Endothelial cell of umbilical vein (primary cell): Measurements from ENCODE around the gene CLK4. TPM values are rescaled to one million over a fixed set of nuclear protein-coding genes. Genes with fewer than 3 reads are reported as not detected.

Experiments used
- BruUV-seq: library from RNA; stranded (reverse); fragments of 400-500 nt; replicated peaks from 2 replicates; lab custom pipeline; 2021; lab: Mats Ljungman, UMichigan
- CTCF ChIA-PET: fragments of 300-600, 350-600 bp; sonication (Branson Sonifier 250); formaldehyde crosslinking; loops from one replicate; lab custom pipeline; 2021; ENCODE audit warnings: antibody characterized with exemption, inconsistent platforms; lab: Charles Lee
- POLR2A ChIA-PET: fragments of 300-600, 350-600 bp; sonication (Branson Sonifier 250); formaldehyde crosslinking; loops from one replicate; lab custom pipeline; 2021; ENCODE audit warnings: antibody characterized with exemption, inconsistent platforms; lab: Charles Lee
- DNase-seq: peaks from one replicate; pipeline ENCODE4 v3.0.0-alpha.2; 2011; ENCODE audit warnings: low read depth, low spot score
- FAIRE-seq: peaks from 2 replicates; lab custom pipeline; 2011; peaks lifted over from hg19 to GRCh38; lab: Jason Lieb, UNC
- H2AFZ ChIP-seq: 2 replicates; pipeline ENCODE4 v1.6.0; 2012; ENCODE audit warnings: low read depth, low read length, control low read depth, inconsistent platforms
- H3K27ac ChIP-seq: 2 replicates; pipeline ENCODE4 v1.5.1; 2011; ENCODE audit warnings: low read depth, mild to moderate bottlenecking, control low read depth, low read length, moderate library complexity; ENCODE audit not compliant: insufficient read depth
- H3K27me3 ChIP-seq, 2 experiments: 2 replicates each; pipeline versions ENCODE4 v1.6.0 to v1.6.1; 2011; ENCODE audit warnings: low read length in 2 of 2, mixed read lengths in 1 of 2; ENCODE audit not compliant: control insufficient read depth in 2 of 2, insufficient read depth in 2 of 2
- H3K36me3 ChIP-seq, 2 experiments: 2 replicates in 1 of 2; 3 replicates in 1 of 2; pipeline ENCODE4 v1.5.1; 2011; ENCODE audit warnings: low read length in 2 of 2, mild to moderate bottlenecking in 1 of 2, moderate library complexity in 1 of 2; ENCODE audit not compliant: control insufficient read depth in 2 of 2, insufficient read depth in 2 of 2; ENCODE audit errors: extremely low read depth in 1 of 2
- H3K4me1 ChIP-seq: 3 replicates; pipeline ENCODE4 v1.5.1; 2011; ENCODE audit warnings: mild to moderate bottlenecking, low read length; ENCODE audit not compliant: control insufficient read depth, insufficient read depth; ENCODE audit errors: extremely low read depth
- H3K4me2 ChIP-seq: 2 replicates; pipeline ENCODE4 v1.6.1; 2011; ENCODE audit warnings: low read length, control low read depth, mixed read lengths; ENCODE audit not compliant: insufficient read depth
- H3K4me3 ChIP-seq, 3 experiments: fragments of 200-600 bp in 1 of 3; sonication (generic), shearing (Covaris generic) in 1 of 3; replicated peaks in 1 of 3; 2 replicates each; pipeline ENCODE4 v1.5.1; 2011 to 2016; ENCODE audit warnings: control low read depth in 3 of 3, low read length in 3 of 3, mild to moderate bottlenecking in 2 of 3, inconsistent platforms in 1 of 3, low read depth in 1 of 3, moderate library complexity in 1 of 3; ENCODE audit not compliant: insufficient read depth in 1 of 3
- H3K79me2 ChIP-seq: 2 replicates; pipeline ENCODE4 v1.6.0; 2012; ENCODE audit warnings: low read length, inconsistent platforms; ENCODE audit not compliant: control insufficient read depth, insufficient read depth
- H3K9ac ChIP-seq: replicated peaks from 2 replicates; pipeline ENCODE3; 2011; ENCODE audit warnings: low read length, control low read depth; ENCODE audit not compliant: insufficient read depth; ENCODE audit errors: extremely low read depth
- H3K9me1 ChIP-seq: replicated peaks from 3 replicates; pipeline ENCODE4 v1.6.0; 2011; ENCODE audit warnings: mild to moderate bottlenecking, low read length; ENCODE audit not compliant: control insufficient read depth, insufficient read depth; ENCODE audit errors: extremely low read depth
- H3K9me3 ChIP-seq: replicated peaks from 2 replicates; pipeline ENCODE4 v1.5.1; 2012; ENCODE audit warnings: low read length, inconsistent platforms; ENCODE audit not compliant: control insufficient read depth, insufficient read depth
- H4K20me1 ChIP-seq: replicated peaks from 2 replicates; pipeline ENCODE3; 2011; ENCODE audit warnings: mild to moderate bottlenecking, low read length; ENCODE audit not compliant: control insufficient read depth, insufficient read depth; ENCODE audit errors: extremely low read depth
- CTCF ChIP-seq, 2 donors: IDR thresholded peaks; 1 replicate in 1 of 2; 2 replicates in 1 of 2; pipeline ENCODE4 v1.5.1; 2011; ENCODE audit warnings: low read length in 2 of 2, mild to moderate bottlenecking in 2 of 2, moderate library complexity in 2 of 2, control low read depth in 1 of 2, inconsistent platforms in 1 of 2, low read depth in 1 of 2; ENCODE audit not compliant: insufficient read depth in 1 of 2; ENCODE audit errors: extremely low read depth in 1 of 2
- EZH2 ChIP-seq: IDR thresholded peaks from 2 replicates; pipeline ENCODE4 v1.6.1; 2012; ENCODE audit warnings: borderline replicate concordance, low read depth, mild to moderate bottlenecking, moderate library complexity, low read length, inconsistent platforms; ENCODE audit not compliant: severe bottlenecking
- FOS ChIP-seq: IDR thresholded peaks from 2 replicates; pipeline ENCODE4 v1.6.1; 2011; ENCODE audit warnings: mild to moderate bottlenecking, low read length, moderate library complexity, borderline replicate concordance; ENCODE audit not compliant: insufficient read depth
- GATA2 ChIP-seq: IDR thresholded peaks from 2 replicates; pipeline ENCODE4 v1.7.0; 2011; ENCODE audit warnings: low read depth, mild to moderate bottlenecking, moderate library complexity, mixed read lengths, low read length; ENCODE audit not compliant: insufficient read length, insufficient read depth
- JUN ChIP-seq: IDR thresholded peaks from 2 replicates; pipeline ENCODE4 v1.6.1; 2011; ENCODE audit warnings: borderline replicate concordance, low read depth; ENCODE audit not compliant: insufficient read length, insufficient read depth
- MAX ChIP-seq: IDR thresholded peaks from 2 replicates; pipeline ENCODE4 v1.6.1; 2011; ENCODE audit not compliant: insufficient read depth, insufficient read length
- MYC ChIP-seq: IDR thresholded peaks from one replicate; pipeline ENCODE4 v1.6.1; 2011; ENCODE audit warnings: mild to moderate bottlenecking, low read depth, low read length
- POLR2A ChIP-seq: IDR thresholded peaks from 2 replicates; pipeline ENCODE4 v1.6.1; 2012; ENCODE audit warnings: low read depth, mild to moderate bottlenecking, control low read depth, low read length
- POLR2AphosphoS5 ChIP-seq: IDR thresholded peaks from 2 replicates; pipeline ENCODE4 v1.6.1; 2012; ENCODE audit warnings: low read depth, mild to moderate bottlenecking, control low read depth, low read length, moderate library complexity; ENCODE audit not compliant: insufficient read depth
- dilution Hi-C: fragments of 300-500 bp; cut with MboI; formaldehyde crosslinking; loops from one replicate; pipeline ENCODE4 v1.15.0; 2019; ENCODE audit warnings: low sequenced_read_pairs; ENCODE audit not compliant: extremely low pct_ligation_motif_present
- intact Hi-C: fragments of 100-400 bp; cut with micrococcal nuclease; formaldehyde crosslinking; loops from one replicate; pipeline ENCODE4 v1.10.0; 2022
- polyA plus RNA-seq, 4 experiments: library from polyadenylated mRNA; depleted of rRNA in 3 of 4; stranded (reverse) in 3 of 4; unstranded in 1 of 4; fragments of >200 nt; gene quantifications; 2 replicates each; pipeline versions ENCODE4 v1.2.1 to v1.2.3, GENCODE V29; 2011 to 2012; ENCODE audit warnings: missing spikeins in 1 of 4
- total RNA-seq: library from RNA; stranded (reverse); gene quantifications from 2 replicates; pipeline ENCODE4 v1.2.3, GENCODE V29; 2021

The CLK4 gene
- total and polyA plus RNA-seq, 2 donors (not counting 3 experiments of a cell fraction or from before 2014, with no cell fraction given), result 7.0 to 19.2 TPM

GRCh38 chr5:178641711-178642110 is 14.9 kb upstream of the CLK4 start:
- intact Hi-C loops (loop anchor here (1.0 kb wide), 2 partner anchors 14 to 89 kb away; partner anchors contain the start of genes CLK4 and ZNF354A), dilution Hi-C loops (no loop called here)
- DNase-seq, result no peak
- no peak for FAIRE-seq
- H3K27me3 ChIP-seq, result no peaks in the 10 kb centered on the region
- TF ChIP-seq CTCF (IDR thresholded peaks at IDR 0.05; ENCODE audit: extremely low read depth in 1 of 2, insufficient read depth in 1 of 2, low read depth in 1 of 2, low read length in 2 of 2) (no peak), JUN (no peak), MAX (no peak), GATA2 (no peak), POLR2A (no peak), EZH2 (no peak), MYC (no peak), POLR2AphosphoS5 (no peak), FOS (no peak)
- H3K27ac ChIP-seq, result no peak overlapping the region
- no peak overlapping the region for H3K4me3 ChIP-seq
- POLR2A ChIA-PET, result no interaction called here
- H2AFZ ChIP-seq, result no peak overlapping the region
- peaks cover 17% of the 10 kb centered on the region for H3K4me1 ChIP-seq
- H3K9me3 ChIP-seq, result no peaks in the 10 kb centered on the region
- H4K20me1 ChIP-seq, result no peaks in the 10 kb centered on the region
- H3K9me1 ChIP-seq, result no peaks in the 10 kb centered on the region
- no peak overlapping the region for H3K4me2 ChIP-seq
- H3K36me3 ChIP-seq, result no peaks in the 10 kb centered on the region
- CTCF ChIA-PET, result no interaction called here
- BruUV-seq, result no TSS peak
- H3K9ac ChIP-seq, result no peak overlapping the region
- no peaks in the 10 kb centered on the region for H3K79me2 ChIP-seq
